NB4 (cell line): ENCODE data around the gene TFPT.

Experiments
- MYC ChIP-seq: IDR thresholded peaks from 2 replicates; pipeline ENCODE4 v1.6.1; 2011; ENCODE audit warnings: low read depth, low read length
- POLR2A ChIP-seq: IDR thresholded peaks from 2 replicates; pipeline ENCODE4 v1.6.1; 2011; ENCODE audit warnings: mild to moderate bottlenecking; ENCODE audit not compliant: insufficient read length; ENCODE audit errors: extremely low read depth
- TF ChIP-seq, protein P1 (sequence below): IDR thresholded peaks from one replicate; pipeline ENCODE4 v1.5.1; 2012; ENCODE audit warnings: low read depth, low read length
- TF ChIP-seq, protein P2 (sequence below): IDR thresholded peaks from 2 replicates; pipeline ENCODE4 v1.6.1; 2011; ENCODE audit warnings: low read depth, low read length

DNA sequence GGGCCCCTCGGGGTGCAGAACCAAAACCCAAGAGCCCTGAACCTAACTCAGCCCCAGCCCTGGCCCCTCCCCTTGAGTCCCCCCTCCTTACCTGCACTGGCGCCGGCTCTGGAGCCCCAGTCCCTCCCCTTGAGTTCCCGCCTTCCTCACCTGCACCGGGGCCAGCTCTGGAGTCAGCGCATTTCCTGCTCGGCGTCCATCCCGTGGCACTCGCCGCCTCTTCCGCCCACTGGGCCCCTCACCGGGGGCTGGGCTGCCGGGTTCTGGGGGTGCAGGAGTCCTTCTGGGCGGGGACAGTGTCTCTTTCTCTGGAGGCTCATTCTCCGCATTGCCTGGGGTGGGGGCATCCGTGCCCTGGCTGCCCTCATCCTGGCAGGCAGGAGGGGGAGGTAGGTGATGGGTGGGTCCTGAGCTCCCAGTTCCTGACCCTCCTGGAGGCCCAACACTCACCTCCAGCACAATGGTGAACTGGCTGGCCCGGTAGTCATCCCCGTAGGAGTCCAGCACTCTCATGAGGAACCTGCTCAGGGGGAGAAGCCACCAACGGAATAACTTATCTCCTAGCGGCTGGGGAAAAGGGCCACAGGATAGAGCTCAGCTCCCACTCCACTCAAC lies 7.5 kb downstream of the TFPT start:
- TF ChIP-seq POLR2A (no peak), MYC (no peak)
- TF ChIP-seq, protein P1, sequence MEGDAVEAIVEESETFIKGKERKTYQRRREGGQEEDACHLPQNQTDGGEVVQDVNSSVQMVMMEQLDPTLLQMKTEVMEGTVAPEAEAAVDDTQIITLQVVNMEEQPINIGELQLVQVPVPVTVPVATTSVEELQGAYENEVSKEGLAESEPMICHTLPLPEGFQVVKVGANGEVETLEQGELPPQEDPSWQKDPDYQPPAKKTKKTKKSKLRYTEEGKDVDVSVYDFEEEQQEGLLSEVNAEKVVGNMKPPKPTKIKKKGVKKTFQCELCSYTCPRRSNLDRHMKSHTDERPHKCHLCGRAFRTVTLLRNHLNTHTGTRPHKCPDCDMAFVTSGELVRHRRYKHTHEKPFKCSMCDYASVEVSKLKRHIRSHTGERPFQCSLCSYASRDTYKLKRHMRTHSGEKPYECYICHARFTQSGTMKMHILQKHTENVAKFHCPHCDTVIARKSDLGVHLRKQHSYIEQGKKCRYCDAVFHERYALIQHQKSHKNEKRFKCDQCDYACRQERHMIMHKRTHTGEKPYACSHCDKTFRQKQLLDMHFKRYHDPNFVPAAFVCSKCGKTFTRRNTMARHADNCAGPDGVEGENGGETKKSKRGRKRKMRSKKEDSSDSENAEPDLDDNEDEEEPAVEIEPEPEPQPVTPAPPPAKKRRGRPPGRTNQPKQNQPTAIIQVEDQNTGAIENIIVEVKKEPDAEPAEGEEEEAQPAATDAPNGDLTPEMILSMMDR = no peak
- TF ChIP-seq, protein P2, sequence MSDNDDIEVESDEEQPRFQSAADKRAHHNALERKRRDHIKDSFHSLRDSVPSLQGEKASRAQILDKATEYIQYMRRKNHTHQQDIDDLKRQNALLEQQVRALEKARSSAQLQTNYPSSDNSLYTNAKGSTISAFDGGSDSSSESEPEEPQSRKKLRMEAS = no peak
